Mucosa of rectum (tissue), 2 donors: Measurements from ENCODE around the gene WNT1.

Source experiments
- H3K27ac ChIP-seq, 2 donors: one replicate each; pipeline ENCODE4 v1.7.0; 2013; ENCODE audit warnings: inconsistent platforms in 2 of 2, low read depth in 2 of 2, low read length in 2 of 2
- H3K27me3 ChIP-seq, 2 donors: one replicate each; pipeline ENCODE4 v1.7.0; 2013; ENCODE audit warnings: low read length in 2 of 2; ENCODE audit not compliant: control insufficient read depth in 2 of 2, insufficient read depth in 2 of 2
- H3K36me3 ChIP-seq, 2 donors: one replicate each; pipeline ENCODE4 v1.7.0; 2013; ENCODE audit warnings: low read length in 2 of 2; ENCODE audit not compliant: control insufficient read depth in 2 of 2, insufficient read depth in 2 of 2
- H3K4me1 ChIP-seq, 2 donors: one replicate each; pipeline ENCODE4 v1.7.0; 2013; ENCODE audit warnings: low read length in 2 of 2, mild to moderate bottlenecking in 1 of 2; ENCODE audit not compliant: control insufficient read depth in 2 of 2, insufficient read depth in 2 of 2
- H3K4me3 ChIP-seq, 2 donors: one replicate each; pipeline ENCODE4 v1.7.0; 2013; ENCODE audit warnings: low read length in 2 of 2
- H3K9ac ChIP-seq, 2 donors: one replicate each; pipeline ENCODE4 v1.7.0; 2013; ENCODE audit warnings: low read length in 2 of 2, low read depth in 1 of 2, mild to moderate bottlenecking in 1 of 2
- H3K9me3 ChIP-seq, 2 donors: one replicate each; pipeline ENCODE4 v1.7.0; 2013; ENCODE audit warnings: low read length in 2 of 2; ENCODE audit not compliant: control insufficient read depth in 2 of 2
- donor health status: healthy.
- donor health status: Normal muscosa, but diverticular disease.

Gene WNT1

DNA sequence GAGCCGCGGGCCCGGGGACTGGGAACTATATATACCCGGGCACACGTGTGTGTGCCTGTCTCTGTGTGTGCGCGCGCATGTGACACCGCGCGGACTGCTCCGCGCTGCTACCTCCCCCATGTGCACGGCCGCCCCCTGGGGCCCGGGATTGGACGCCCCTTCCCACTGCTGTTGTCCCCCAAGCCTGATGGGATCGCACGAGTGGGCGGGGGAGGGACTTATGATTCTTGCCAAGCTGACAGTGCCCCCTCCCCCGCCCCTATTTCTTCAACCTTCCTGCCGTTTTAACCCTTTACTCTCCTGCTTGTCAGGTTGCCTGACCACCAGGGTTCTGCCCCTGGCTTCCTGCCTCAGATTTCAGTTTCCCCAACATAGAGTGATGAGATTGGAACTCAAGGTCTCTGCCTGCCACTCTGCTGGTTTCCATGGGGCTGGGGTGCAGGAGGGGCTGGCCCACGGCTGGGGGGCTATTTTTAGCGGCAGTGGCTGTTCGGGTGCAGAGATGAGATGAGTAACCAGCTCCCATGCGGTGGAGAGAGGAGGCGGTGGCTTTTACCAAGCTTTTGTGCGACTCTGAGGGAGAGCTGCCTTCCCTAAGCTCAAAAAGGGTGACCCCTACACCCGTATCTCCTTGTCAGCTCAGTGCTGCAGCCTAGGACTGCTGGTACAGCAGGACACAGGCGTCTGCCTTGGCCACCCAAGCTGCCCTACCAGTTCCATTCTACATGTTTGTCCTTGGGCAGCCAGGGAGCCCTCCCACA is 21.4 kb downstream of the WNT1 start, which contains the start of gene DDN:
Gene DDN (minus strand): TSS at position 5 of the 761 bp plus-strand sequence. CDS start 88 bp downstream, outside the sequence.
- H3K27ac ChIP-seq: no peak within 1 kb of the TSS
- peak within 1 kb of the TSS; percentile 52 to 60 for H3K4me3 ChIP-seq
- peaks cover 27 to 30% of the 10 kb centered on the region in 2 donors for H3K4me1 ChIP-seq
- peaks cover 20 to 25% of the 10 kb centered on the region in 2 donors for H3K36me3 ChIP-seq
- H3K9me3 ChIP-seq: no peaks in the 10 kb centered on the region
- H3K9ac ChIP-seq: peak within 1 kb of the TSS; percentile 9 to 14
- peaks cover 30 to 31% of the 10 kb centered on the region in 2 donors for H3K27me3 ChIP-seq

DNA sequence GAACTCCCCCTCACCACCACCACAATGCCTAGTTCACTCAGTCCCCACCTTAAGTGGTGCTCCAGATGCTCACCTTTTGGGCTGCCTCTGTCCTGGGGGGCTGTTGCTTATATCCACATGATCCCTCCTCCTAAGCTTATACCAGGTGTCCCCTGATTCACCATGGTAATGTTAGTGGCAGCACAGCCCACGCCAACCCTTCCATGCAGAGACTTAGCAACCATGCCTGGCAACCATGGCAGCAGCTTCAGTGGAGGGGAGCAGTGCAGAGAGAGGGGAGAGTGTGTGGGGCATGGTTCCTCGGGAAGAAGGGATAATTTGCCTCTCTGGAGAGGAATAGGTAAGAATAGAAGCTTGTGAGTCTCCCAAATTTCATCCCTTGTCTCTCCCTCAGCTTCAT is 22.2 kb downstream of the WNT1 start:
- Histone ChIP-seq H3K9ac (no peak overlapping the region), H3K9me3 (no peaks in the 10 kb centered on the region), H3K4me3 (no peak overlapping the region), H3K36me3 (peaks cover 28 to 33% of the 10 kb centered on the region in 2 donors), H3K27ac (no peak overlapping the region), H3K27me3 (peaks cover 27% of the 10 kb centered on the region in 2 donors), H3K4me1 (peaks cover 27 to 30% of the 10 kb centered on the region in 2 donors)

DNA sequence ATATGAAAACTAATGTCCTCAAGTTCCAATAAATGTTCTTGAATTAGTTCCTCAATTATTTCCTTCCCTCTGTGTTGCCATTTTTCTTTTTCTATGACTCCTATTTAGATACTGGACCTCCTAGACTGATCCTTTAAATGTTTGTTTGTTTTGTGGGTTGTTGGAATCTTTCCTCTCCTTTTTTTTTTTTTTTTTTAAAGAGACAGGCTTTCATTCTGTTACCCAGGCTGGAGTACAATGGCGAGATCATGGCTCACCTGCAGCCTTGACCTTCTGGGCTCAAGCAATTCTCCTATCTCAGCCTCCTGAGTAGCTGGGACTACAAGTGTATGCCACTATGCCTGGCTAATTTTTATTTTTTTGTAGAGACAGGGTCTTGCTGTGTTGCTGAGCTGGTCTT is 30.8 kb downstream of the WNT1 start:
- H3K27me3 ChIP-seq: no peaks in the 10 kb centered on the region
- no peaks in the 10 kb centered on the region for H3K4me1 ChIP-seq
- peaks cover 20 to 38% of the 10 kb centered on the region in 2 donors for H3K36me3 ChIP-seq
- H3K4me3 ChIP-seq: no peak overlapping the region
- H3K9ac ChIP-seq: no peak overlapping the region
- H3K9me3 ChIP-seq: no peaks in the 10 kb centered on the region
- no peak overlapping the region for H3K27ac ChIP-seq

DNA sequence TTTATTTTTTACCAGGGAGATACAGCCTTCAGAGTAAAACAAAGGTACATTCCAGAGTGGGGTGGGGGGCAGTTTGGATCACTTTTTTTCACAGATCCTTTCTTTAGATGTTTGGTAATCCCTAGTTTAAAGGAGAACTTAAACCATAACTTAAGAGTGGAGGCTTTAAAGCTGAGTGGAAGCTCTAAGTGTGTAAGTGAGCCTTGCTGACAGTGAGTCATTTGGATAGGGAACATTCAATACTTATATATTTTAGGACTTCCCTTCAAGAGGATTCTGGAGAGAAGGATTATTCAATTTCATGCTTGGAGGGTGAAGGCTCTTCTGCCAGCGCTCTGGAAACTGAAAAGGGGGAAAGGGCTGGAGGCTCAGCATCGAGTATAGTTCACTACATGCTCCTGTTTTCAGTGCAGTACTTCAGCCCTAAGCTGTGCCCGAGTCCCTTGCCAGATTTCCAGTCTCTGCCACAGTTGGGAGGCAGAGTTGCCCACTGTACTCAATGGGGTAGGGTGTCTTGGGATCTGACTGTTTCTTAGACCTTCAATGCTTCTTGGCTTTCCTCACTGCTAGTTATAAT is 32.1 kb downstream of the WNT1 start:
- Histone ChIP-seq H3K9me3 (no peaks in the 10 kb centered on the region), H3K4me1 (no peaks in the 10 kb centered on the region), H3K9ac (no peak overlapping the region), H3K27ac (no peak overlapping the region), H3K36me3 (peaks cover 11 to 28% of the 10 kb centered on the region in 2 donors), H3K27me3 (no peaks in the 10 kb centered on the region), H3K4me3 (no peak overlapping the region)

DNA sequence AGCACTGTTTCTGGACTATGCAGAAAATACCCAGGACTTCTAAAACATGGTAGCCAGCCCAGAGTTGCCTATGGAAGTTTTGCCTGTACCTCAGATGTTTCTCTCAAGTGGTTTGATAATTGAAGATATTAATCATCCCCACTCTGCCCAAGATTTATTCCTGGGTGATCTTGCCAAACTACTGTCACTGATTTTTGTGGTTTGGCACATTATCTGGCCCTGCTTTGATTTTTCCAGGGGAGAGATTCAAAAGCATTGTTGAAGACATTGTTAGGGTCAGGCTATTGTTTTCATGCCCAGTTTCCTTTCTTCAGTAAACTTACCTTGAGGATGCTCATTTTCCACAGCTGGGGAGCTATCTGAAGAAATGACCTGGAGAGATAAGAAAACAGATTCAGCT is 34.6 kb downstream of the WNT1 start:
- Histone ChIP-seq H3K9ac (no peak overlapping the region), H3K27ac (no peak overlapping the region), H3K4me3 (no peak overlapping the region), H3K27me3 (no peaks in the 10 kb centered on the region), H3K9me3 (no peaks in the 10 kb centered on the region), H3K4me1 (peaks cover 3 to 8% of the 10 kb centered on the region in 2 donors), H3K36me3 (peaks cover 8 to 23% of the 10 kb centered on the region in 2 donors)

DNA sequence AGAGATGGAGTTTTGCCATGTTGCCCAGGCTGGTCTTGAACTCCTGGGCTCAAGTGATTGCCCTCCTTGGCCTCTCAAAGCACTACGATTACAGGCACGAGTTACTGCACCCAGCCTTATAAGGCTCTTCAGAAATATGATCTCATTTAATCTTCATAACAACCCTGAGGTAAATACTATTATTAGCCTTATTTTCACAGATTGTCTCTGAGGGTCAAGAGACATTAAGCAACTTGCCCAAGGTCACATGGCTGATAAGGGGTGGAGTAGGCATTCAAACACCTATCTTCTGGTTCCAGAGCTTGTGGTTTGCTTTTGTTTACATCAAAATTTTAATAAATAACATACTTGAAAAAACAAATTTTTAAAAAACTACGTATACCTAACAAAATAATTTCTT is 35.3 kb downstream of the WNT1 start:
- no peaks in the 10 kb centered on the region for H3K27me3 ChIP-seq
- H3K9ac ChIP-seq: no peak overlapping the region
- H3K9me3 ChIP-seq: no peaks in the 10 kb centered on the region
- no peak overlapping the region for H3K4me3 ChIP-seq
- H3K36me3 ChIP-seq: peaks cover 8 to 23% of the 10 kb centered on the region in 2 donors
- H3K27ac ChIP-seq: no peak overlapping the region
- peaks cover 9 to 14% of the 10 kb centered on the region in 2 donors for H3K4me1 ChIP-seq

DNA sequence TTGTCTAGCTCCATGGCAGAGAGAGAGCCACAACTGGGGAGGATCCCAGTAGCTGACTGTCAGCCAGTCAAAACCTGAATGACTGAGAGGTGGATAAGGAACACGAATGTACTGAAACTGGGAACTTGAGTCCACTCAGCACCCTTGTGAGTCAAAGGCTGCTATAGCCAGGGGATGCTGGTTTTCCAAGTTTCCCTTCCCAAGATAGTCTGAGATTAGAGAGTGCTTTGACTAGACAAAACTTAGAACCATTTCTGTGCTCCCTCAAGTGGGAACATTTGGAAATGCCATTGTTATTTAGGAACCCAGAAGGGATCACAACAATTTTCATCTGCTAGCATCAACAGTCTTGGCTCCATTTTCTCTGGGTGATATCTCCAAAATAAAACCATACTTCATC is 36.4 kb downstream of the WNT1 start:
- H3K27me3 ChIP-seq: no peaks in the 10 kb centered on the region
- no peak overlapping the region for H3K9ac ChIP-seq
- H3K9me3 ChIP-seq: no peaks in the 10 kb centered on the region
- peaks cover 8 to 23% of the 10 kb centered on the region in 2 donors for H3K36me3 ChIP-seq
- H3K27ac ChIP-seq: no peak overlapping the region
- H3K4me1 ChIP-seq: peaks cover 9 to 16% of the 10 kb centered on the region in 2 donors
- H3K4me3 ChIP-seq: no peak overlapping the region

DNA sequence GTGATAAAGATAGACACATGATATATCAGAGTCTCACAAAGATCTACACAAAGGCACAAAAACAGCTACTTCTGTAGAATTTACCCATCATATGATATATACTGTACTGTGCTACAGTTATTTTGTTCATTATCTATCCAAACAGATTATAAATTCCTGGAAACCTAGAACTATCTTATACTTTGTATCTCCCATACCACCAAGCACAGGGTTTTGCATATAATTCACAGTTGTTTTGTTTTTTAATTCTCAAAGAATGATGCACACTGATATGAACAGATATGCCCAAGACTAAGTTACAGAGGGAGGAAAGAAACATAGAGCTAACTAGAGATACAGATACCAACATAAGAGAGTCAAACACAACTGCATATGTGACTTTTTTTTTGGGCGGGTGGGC is 37.1 kb downstream of the WNT1 start:
- Histone ChIP-seq H3K27ac (no peak overlapping the region), H3K9ac (no peak overlapping the region), H3K36me3 (peaks cover 8 to 21% of the 10 kb centered on the region in 2 donors), H3K4me3 (no peak overlapping the region), H3K9me3 (no peaks in the 10 kb centered on the region), H3K4me1 (peaks cover 9 to 16% of the 10 kb centered on the region in 2 donors), H3K27me3 (no peaks in the 10 kb centered on the region)

DNA sequence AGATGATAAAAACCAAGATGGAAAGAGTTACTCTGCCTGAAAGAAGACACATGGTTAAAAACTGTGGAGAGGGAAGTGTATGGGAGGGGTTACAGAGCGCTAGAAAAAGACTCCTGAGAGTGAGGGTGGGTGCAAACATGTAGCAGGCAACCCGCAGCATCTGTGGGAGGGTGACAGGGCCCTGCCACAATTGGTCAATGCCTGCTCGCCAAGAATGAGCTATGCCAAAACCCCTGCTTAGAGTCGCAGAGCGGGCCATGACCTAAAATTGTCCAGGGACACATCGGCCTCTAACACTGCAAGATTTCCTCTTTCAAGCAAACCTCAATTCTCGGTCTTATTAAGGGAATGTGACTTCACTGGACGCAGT is 39.8 kb downstream of the WNT1 start:
- peak overlapping the region; percentile 97 for H3K9ac ChIP-seq
- H3K27ac ChIP-seq: peak overlapping the region; percentile 95 to 96
- H3K27me3 ChIP-seq: no peaks in the 10 kb centered on the region
- H3K4me3 ChIP-seq: peak overlapping the region; percentile 89 to 92
- peaks cover 9 to 16% of the 10 kb centered on the region in 2 donors for H3K4me1 ChIP-seq
- H3K9me3 ChIP-seq: no peaks in the 10 kb centered on the region
- H3K36me3 ChIP-seq: peaks cover 14 to 17% of the 10 kb centered on the region in 2 donors
